ENCODE data around the gene ADORA2B. TPM values are rescaled to one million over a fixed set of nuclear protein-coding genes. Genes with fewer than 3 reads are reported as not detected.

The ADORA2B gene
- total RNA-seq, 2 donors from 2014 or later = 20.8 to 39.4 TPM

GRCh38 chr17:16002708-16003260 lies 57.9 kb downstream of the ADORA2B start:
- intact Hi-C loops (cut with DNase I) = no loop called here
- H3K36me3 ChIP-seq = peaks cover 23% of the 10 kb centered on the region

GRCh38 chr17:16003841-16004240 lies 58.9 kb downstream of the ADORA2B start:
- Histone ChIP-seq H3K4me3 (no peak overlapping the region), H3K27me3 (no peaks in the 10 kb centered on the region), H3K27ac (no peak overlapping the region), H3K9me3 (no peaks in the 10 kb centered on the region), H3K4me1 (peaks cover 10% of the 10 kb centered on the region), H3K9ac (ENCODE audit: low read depth in 2 of 2, low read length in 2 of 2) (no peak overlapping the region), H3K36me3 (peaks cover 23% of the 10 kb centered on the region)
- TF ChIP-seq, protein P1, sequence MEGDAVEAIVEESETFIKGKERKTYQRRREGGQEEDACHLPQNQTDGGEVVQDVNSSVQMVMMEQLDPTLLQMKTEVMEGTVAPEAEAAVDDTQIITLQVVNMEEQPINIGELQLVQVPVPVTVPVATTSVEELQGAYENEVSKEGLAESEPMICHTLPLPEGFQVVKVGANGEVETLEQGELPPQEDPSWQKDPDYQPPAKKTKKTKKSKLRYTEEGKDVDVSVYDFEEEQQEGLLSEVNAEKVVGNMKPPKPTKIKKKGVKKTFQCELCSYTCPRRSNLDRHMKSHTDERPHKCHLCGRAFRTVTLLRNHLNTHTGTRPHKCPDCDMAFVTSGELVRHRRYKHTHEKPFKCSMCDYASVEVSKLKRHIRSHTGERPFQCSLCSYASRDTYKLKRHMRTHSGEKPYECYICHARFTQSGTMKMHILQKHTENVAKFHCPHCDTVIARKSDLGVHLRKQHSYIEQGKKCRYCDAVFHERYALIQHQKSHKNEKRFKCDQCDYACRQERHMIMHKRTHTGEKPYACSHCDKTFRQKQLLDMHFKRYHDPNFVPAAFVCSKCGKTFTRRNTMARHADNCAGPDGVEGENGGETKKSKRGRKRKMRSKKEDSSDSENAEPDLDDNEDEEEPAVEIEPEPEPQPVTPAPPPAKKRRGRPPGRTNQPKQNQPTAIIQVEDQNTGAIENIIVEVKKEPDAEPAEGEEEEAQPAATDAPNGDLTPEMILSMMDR (IDR thresholded peaks at IDR 0.05) = no peak
- DNase-seq = no peak
- intact Hi-C loops (cut with DNase I) = no loop called here

More at GRCh38 chr17:16002708-16003260, 57.9 kb downstream of the ADORA2B start:
- Histone ChIP-seq H3K27ac (no peak overlapping the region), H3K4me1 (peaks cover 10% of the 10 kb centered on the region), H3K9me3 (no peaks in the 10 kb centered on the region), H3K9ac (ENCODE audit: low read depth in 2 of 2, low read length in 2 of 2) (no peak overlapping the region), H3K4me3 (no peak overlapping the region), H3K27me3 (no peaks in the 10 kb centered on the region)
- TF ChIP-seq, protein P1 (IDR thresholded peaks at IDR 0.05) = no peak
- no peak for DNase-seq

DNA sequence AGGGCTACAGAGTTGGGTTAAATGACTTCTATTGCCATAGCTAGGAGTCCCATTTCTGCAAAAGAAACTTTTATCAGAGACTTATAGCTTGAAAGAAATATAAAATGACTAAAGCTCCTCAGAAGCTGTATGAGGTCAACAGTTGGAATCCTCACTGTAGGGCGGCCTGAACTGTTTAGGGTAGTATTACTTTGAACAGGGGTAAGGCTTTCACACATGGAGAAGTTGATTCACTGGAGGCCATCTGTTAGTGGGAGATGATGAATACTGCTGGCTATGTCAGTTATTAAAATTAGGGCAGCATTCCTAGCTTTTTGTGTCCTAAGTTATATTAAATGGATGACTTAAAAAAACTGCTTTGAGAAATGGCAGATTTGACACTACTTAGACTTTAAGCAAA lies 60.7 kb downstream of the ADORA2B start:
- no peak for DNase-seq
- H3K4me1 ChIP-seq = peaks cover 9% of the 10 kb centered on the region
- H3K27me3 ChIP-seq = no peaks in the 10 kb centered on the region
- no peak overlapping the region for H3K4me3 ChIP-seq
- intact Hi-C loops (cut with DNase I) = no loop called here
- no peak overlapping the region for H3K9ac ChIP-seq (ENCODE audit: low read depth in 2 of 2, low read length in 2 of 2)
- TF ChIP-seq, protein P1 (IDR thresholded peaks at IDR 0.05) = no peak
- no peaks in the 10 kb centered on the region for H3K9me3 ChIP-seq
- no peak overlapping the region for H3K27ac ChIP-seq
- H3K36me3 ChIP-seq = peaks cover 26% of the 10 kb centered on the region

- Histone ChIP-seq H3K9ac (ENCODE audit: low read depth in 2 of 2, low read length in 2 of 2) (no peak overlapping the region), H3K4me3 (no peak overlapping the region), H3K27me3 (no peaks in the 10 kb centered on the region), H3K9me3 (no peaks in the 10 kb centered on the region), H3K36me3 (peaks cover 26% of the 10 kb centered on the region), H3K4me1 (no peaks in the 10 kb centered on the region), H3K27ac (no peak overlapping the region)
- no peak for DNase-seq
- TF ChIP-seq, protein P1 (IDR thresholded peaks at IDR 0.05) = no peak
- intact Hi-C loops (cut with DNase I) = no loop called here
Observed at GRCh38 chr17:16007439-16007838, 62.5 kb downstream of the ADORA2B start.

GRCh38 chr17:16013943-16014407 lies 69.0 kb downstream of the ADORA2B start:
- Histone ChIP-seq H3K4me3 (no peak overlapping the region), H3K27me3 (no peaks in the 10 kb centered on the region), H3K27ac (no peak overlapping the region), H3K9ac (ENCODE audit: low read depth in 2 of 2, low read length in 2 of 2) (no peak overlapping the region), H3K36me3 (peaks cover 3% of the 10 kb centered on the region), H3K9me3 (no peaks in the 10 kb centered on the region), H3K4me1 (no peaks in the 10 kb centered on the region)
- intact Hi-C loops (cut with DNase I) = no loop called here
- TF ChIP-seq, protein P1 (IDR thresholded peaks at IDR 0.05) = peak; percentile 31
- DNase-seq = no peak
